Measurements from ENCODE around the gene PDZRN4.

- TF ChIP-seq RAD21 (IDR thresholded peaks at IDR 0.05; ENCODE audit: low read depth) (no peak), EP300 (IDR thresholded peaks at IDR 0.05; ENCODE audit: borderline replicate concordance) (no peak), TAF1 (IDR thresholded peaks at IDR 0.05; ENCODE audit: low read depth) (no peak), USF1 (IDR thresholded peaks at IDR 0.05) (no peak), MAX (IDR thresholded peaks at IDR 0.05) (no peak), CEBPB (IDR thresholded peaks at IDR 0.05) (no peak), YY1 (IDR thresholded peaks at IDR 0.05; ENCODE audit: low read depth) (no peak), EGR1 (IDR thresholded peaks at IDR 0.05) (no peak), TEAD4 (IDR thresholded peaks at IDR 0.05) (no peak), CREB1 (IDR thresholded peaks at IDR 0.05; ENCODE audit: low read depth) (no peak), TCF12 (IDR thresholded peaks at IDR 0.05; ENCODE audit: low read depth) (no peak), NFIC (IDR thresholded peaks at IDR 0.05) (no peak), REST (IDR thresholded peaks at IDR 0.05; ENCODE audit: low read depth) (no peak), FOXM1 (IDR thresholded peaks at IDR 0.05; ENCODE audit: borderline replicate concordance, low read depth) (no peak)
Observed at GRCh38 chr12:41310367-41310766, 122.2 kb downstream of the PDZRN4 start.
